ENCODE results near the gene VPS9D1. TPM values are rescaled to one million over a fixed set of nuclear protein-coding genes. Genes with fewer than 3 reads are reported as not detected.

VPS9D1 gene
- total and polyA plus RNA-seq, 2 of the 4 experiments (the other 2 are of a cell fraction), result 1.8 to 20.3 TPM

DNA sequence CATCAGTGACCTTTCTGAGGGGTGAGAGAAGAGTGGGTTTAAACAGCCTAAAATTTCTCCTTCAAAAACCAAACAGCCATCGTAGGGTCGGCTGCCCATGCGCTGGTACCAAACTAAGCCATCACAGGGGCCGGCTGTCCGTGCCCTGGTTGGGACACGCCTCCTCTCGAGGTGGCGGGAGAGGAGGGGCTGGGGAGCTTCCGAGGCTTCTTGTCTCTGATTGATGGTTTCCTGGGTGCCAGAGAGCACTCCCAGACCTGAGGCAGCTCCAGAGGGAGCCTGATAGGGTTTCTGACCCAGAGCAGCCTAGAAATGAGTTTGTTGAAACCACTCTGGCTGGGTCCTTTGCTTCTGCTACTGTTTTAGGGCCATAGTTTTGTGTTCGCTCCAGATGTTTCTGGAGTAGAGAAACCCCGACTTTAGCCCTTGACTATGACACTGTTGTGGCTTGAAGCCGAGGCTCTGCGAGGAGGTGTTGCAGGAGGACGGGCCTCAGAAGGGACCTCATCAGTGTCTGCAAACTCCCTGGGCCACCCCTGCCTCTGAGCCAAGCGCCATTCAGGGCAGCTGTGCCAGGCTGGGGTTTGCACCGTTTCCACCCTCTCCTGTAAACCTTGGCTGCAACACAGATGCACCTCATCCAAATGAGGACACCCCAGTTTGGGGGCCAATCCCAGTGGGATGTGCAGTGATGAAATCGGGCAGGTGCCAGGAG is 6.9 kb upstream of the VPS9D1 start:
- no peak overlapping the region for H2BK15ac ChIP-seq (ENCODE audit: low read depth, low read length)
- POLR2A ChIA-PET (ENCODE audit: unreplicated experiment), result no interaction called here
- no peak overlapping the region for H4K5ac ChIP-seq (ENCODE audit: low read depth, low read length)
- in situ Hi-C loops (cut with MboI; ENCODE audit: low sequenced_read_pairs), result no loop called here
- no peak overlapping the region for H4K8ac ChIP-seq (ENCODE audit: low read depth in 2 of 2, low read length in 2 of 2)
- peaks cover 63% of the 10 kb centered on the region for H3K36me3 ChIP-seq (ENCODE audit: control insufficient read depth, insufficient read depth, low read length)
- H3K56ac ChIP-seq (ENCODE audit: extremely low read depth, insufficient read depth, low read length), result no peak overlapping the region
- no peak overlapping the region for H2AK5ac ChIP-seq (ENCODE audit: low read depth, low read length)
- no peak for TF ChIP-seq BHLHE40 (IDR thresholded peaks at IDR 0.05; ENCODE audit: low read depth, low read length)
- TF ChIP-seq CHD1 (IDR thresholded peaks at IDR 0.05; ENCODE audit: low read depth, low read length), result no peak
- TF ChIP-seq MAZ (IDR thresholded peaks at IDR 0.05; ENCODE audit: borderline replicate concordance, low read depth, low read length), result no peak
- TF ChIP-seq RFX5 (IDR thresholded peaks at IDR 0.05; ENCODE audit: low read depth, low read length), result no peak
- TF ChIP-seq, protein P1, sequence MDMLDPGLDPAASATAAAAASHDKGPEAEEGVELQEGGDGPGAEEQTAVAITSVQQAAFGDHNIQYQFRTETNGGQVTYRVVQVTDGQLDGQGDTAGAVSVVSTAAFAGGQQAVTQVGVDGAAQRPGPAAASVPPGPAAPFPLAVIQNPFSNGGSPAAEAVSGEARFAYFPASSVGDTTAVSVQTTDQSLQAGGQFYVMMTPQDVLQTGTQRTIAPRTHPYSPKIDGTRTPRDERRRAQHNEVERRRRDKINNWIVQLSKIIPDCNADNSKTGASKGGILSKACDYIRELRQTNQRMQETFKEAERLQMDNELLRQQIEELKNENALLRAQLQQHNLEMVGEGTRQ (IDR thresholded peaks at IDR 0.05; ENCODE audit: low read depth, low read length), result no peak
- TF ChIP-seq NFE2L2 (IDR thresholded peaks at IDR 0.05; ENCODE audit: low read depth, low read length), result no peak
- TF ChIP-seq RCOR1 (IDR thresholded peaks at IDR 0.05; ENCODE audit: insufficient replicate concordance, low read length), result no peak
- TF ChIP-seq, protein P2, sequence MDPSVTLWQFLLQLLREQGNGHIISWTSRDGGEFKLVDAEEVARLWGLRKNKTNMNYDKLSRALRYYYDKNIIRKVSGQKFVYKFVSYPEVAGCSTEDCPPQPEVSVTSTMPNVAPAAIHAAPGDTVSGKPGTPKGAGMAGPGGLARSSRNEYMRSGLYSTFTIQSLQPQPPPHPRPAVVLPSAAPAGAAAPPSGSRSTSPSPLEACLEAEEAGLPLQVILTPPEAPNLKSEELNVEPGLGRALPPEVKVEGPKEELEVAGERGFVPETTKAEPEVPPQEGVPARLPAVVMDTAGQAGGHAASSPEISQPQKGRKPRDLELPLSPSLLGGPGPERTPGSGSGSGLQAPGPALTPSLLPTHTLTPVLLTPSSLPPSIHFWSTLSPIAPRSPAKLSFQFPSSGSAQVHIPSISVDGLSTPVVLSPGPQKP (IDR thresholded peaks at IDR 0.05; ENCODE audit: borderline replicate concordance, low read depth, low read length), result no peak
- no peak for TF ChIP-seq MAFK (IDR thresholded peaks at IDR 0.05; ENCODE audit: low read depth, low read length)
- no peak for TF ChIP-seq FOS (IDR thresholded peaks at IDR 0.05; ENCODE audit: low read depth, low read length)
- TF ChIP-seq RAD21 (IDR thresholded peaks at IDR 0.05; ENCODE audit: low read length), result no peak
- no peak for TF ChIP-seq MXI1 (IDR thresholded peaks at IDR 0.05; ENCODE audit: borderline replicate concordance, low read depth, low read length)
- TF ChIP-seq, protein P3, sequence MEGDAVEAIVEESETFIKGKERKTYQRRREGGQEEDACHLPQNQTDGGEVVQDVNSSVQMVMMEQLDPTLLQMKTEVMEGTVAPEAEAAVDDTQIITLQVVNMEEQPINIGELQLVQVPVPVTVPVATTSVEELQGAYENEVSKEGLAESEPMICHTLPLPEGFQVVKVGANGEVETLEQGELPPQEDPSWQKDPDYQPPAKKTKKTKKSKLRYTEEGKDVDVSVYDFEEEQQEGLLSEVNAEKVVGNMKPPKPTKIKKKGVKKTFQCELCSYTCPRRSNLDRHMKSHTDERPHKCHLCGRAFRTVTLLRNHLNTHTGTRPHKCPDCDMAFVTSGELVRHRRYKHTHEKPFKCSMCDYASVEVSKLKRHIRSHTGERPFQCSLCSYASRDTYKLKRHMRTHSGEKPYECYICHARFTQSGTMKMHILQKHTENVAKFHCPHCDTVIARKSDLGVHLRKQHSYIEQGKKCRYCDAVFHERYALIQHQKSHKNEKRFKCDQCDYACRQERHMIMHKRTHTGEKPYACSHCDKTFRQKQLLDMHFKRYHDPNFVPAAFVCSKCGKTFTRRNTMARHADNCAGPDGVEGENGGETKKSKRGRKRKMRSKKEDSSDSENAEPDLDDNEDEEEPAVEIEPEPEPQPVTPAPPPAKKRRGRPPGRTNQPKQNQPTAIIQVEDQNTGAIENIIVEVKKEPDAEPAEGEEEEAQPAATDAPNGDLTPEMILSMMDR (conservative IDR thresholded peaks at IDR 0.05; ENCODE audit: low read depth, low read length), result no peak
- no peak for TF ChIP-seq POLR2A (IDR thresholded peaks at IDR 0.05; ENCODE audit: low read depth, low read length)
- TF ChIP-seq CEBPB (IDR thresholded peaks at IDR 0.05; ENCODE audit: low read depth, low read length), result no peak
- TF ChIP-seq SMC3 (IDR thresholded peaks at IDR 0.05; ENCODE audit: low read depth, low read length), result no peak
- no TSS peak for BruUV-seq (replicated peaks)
- no peak overlapping the region for H2AK9ac ChIP-seq (replicated peaks; ENCODE audit: low read depth, low read length, poor library complexity)
- intact Hi-C loops (cut with micrococcal nuclease), result loop anchor here (10.0 kb wide), 1 partner anchor 87 kb away; the partner anchor contains the start of gene FANCA
- ATAC-seq (ENCODE audit: low read depth) (no peak), DNase-seq (no peak)
- no peak overlapping the region for H3K18ac ChIP-seq (ENCODE audit: low read depth, low read length)
- no peak overlapping the region for H3K4me2 ChIP-seq (ENCODE audit: low read depth, low read length)
- H2BK20ac ChIP-seq (ENCODE audit: low read depth, low read length), result no peak overlapping the region
- H2BK5ac ChIP-seq (ENCODE audit: low read depth, low read length, poor library complexity, severe bottlenecking), result no peak overlapping the region
- no peak overlapping the region for H2AFZ ChIP-seq (replicated peaks; ENCODE audit: low read length, poor library complexity)
- H3K9me3 ChIP-seq (ENCODE audit: control insufficient read depth, insufficient read depth, low read length), result no peaks in the 10 kb centered on the region
- no peak overlapping the region for H3K9ac ChIP-seq (ENCODE audit: low read depth, low read length)
- WGBS, 2 experiments (ENCODE audit: extremely low coverage in 2 of 2, insufficient read length in 1 of 2), result 81% methylated on average over 10 of the region's 17 CpGs; no CpG with 5 or more reads in 1 of the 2 experiments
- dilution Hi-C loops (cut with HindIII; ENCODE audit: low sequenced_read_pairs, unreplicated experiment), result no loop called here
- H3K4ac ChIP-seq (ENCODE audit: low read depth, low read length), result no peak overlapping the region
- H3K4me3 ChIP-seq (ENCODE audit: insufficient read depth, low read depth, low read length), result no peak overlapping the region
- H4K91ac ChIP-seq (ENCODE audit: insufficient read depth, low read depth, low read length), result no peak overlapping the region
- H3K9me1 ChIP-seq (ENCODE audit: insufficient read depth, low read length), result 0 out of 2 replicates have a peak, but pooled peaks cover 3% of the 10 kb centered on the region
- no peak overlapping the region for H3K23ac ChIP-seq (ENCODE audit: low read depth, low read length)
- no peaks in the 10 kb centered on the region for H3K27me3 ChIP-seq (ENCODE audit: control insufficient read depth, insufficient read depth, low read length)
- CTCF ChIA-PET, result no interaction called here
- H3K14ac ChIP-seq (replicated peaks; ENCODE audit: low read depth, low read length), result no peak overlapping the region
- peaks cover 31 to 64% of the 10 kb centered on the region in 2 experiments for H3K79me1 ChIP-seq (ENCODE audit: low read depth in 1 of 2, low read length in 2 of 2)
- H4K20me1 ChIP-seq (ENCODE audit: insufficient read depth, low read length), result peaks cover 21% of the 10 kb centered on the region
- H3K27ac ChIP-seq (ENCODE audit: insufficient read depth, low read length), result no peak overlapping the region
- peaks cover 7% of the 10 kb centered on the region for H3K4me1 ChIP-seq (ENCODE audit: control insufficient read depth, insufficient read depth, low read length)
- H2BK120ac ChIP-seq (ENCODE audit: low read depth, low read length), result no peak overlapping the region

Measured in IMR-90 (cell line).